K562 (cell line): ENCODE measurements around the gene PPAN. TPM values are rescaled to one million over a fixed set of nuclear protein-coding genes. Genes with fewer than 3 reads are reported as not detected.

Source experiments
- EP300 ChIP-seq: IDR thresholded peaks from 2 replicates; pipeline ENCODE4 v1.6.1; 2012; ENCODE audit warnings: low read length, improper control_type of control experiment
- POLR2B ChIP-seq: fragments of 450-650 bp; IDR thresholded peaks from 2 replicates; pipeline ENCODE4 v1.6.1; 2018; ENCODE audit warnings: low read depth; ENCODE audit not compliant: partially characterized antibody
- TAL1 ChIP-seq: fragments of 450-650 bp; IDR thresholded peaks from 2 replicates; pipeline ENCODE4 v1.6.1; 2016; ENCODE audit warnings: mild to moderate bottlenecking
- TEAD1 ChIP-seq, 2 experiments: fragments of 450-650 bp in 1 of 2; sonication (generic) in 1 of 2; formaldehyde crosslinking; IDR thresholded peaks; 2 replicates each; pipeline versions ENCODE4 v1.4.0 to v1.8.0; 2020 to 2022; ENCODE audit warnings: mild to moderate bottlenecking in 2 of 2, missing genetic modification reagents in 1 of 2
- ZNF140 ChIP-seq: fragments of 250-450 bp; sonication (Bioruptor Pico); IDR thresholded peaks from 2 replicates; pipeline ENCODE4 v1.8.0; 2021; ENCODE audit warnings: moderate library complexity, mild to moderate bottlenecking, inconsistent platforms
- ZNF77 ChIP-seq: fragments of 250-450 bp; sonication (Bioruptor Pico); IDR thresholded peaks from 2 replicates; pipeline ENCODE4 v1.5.0; 2020
- polyA plus RNA-seq, 8 experiments: library from polyadenylated mRNA; depleted of rRNA in 4 of 8; stranded (reverse) in 5 of 8; unstranded in 3 of 8; fragments of >200 nt; fragmentation: Nextera tagmentation in 2 of 8; fragmentation: Illumina TruSeq in 1 of 8; extraction: Ambion mirVana in 2 of 8; extraction: Trizol in 1 of 8; gene quantifications; 2 replicates each; pipeline versions ENCODE4 v1.2.1 to v1.2.3, GENCODE V29; 2011 to 2014; ENCODE audit warnings: inconsistent platforms in 1 of 8, missing spikeins in 1 of 8
- total RNA-seq, 7 experiments: library from RNA; depleted of rRNA in 6 of 7; stranded (reverse); fragments of >200 nt in 6 of 7; fragmentation: Illumina TruSeq in 2 of 7; extraction: Trizol in 2 of 7; gene quantifications; 2 replicates each; pipeline versions ENCODE4 v1.2.1 to v1.2.3, GENCODE V29; 2011 to 2021; ENCODE audit warnings: low replicate concordance in 1 of 7
- TF ChIP-seq, protein P1 (sequence below), 2 experiments: fragments of 450-650 bp; IDR thresholded peaks; 2 replicates each; pipeline ENCODE4 v1.6.1; 2016; ENCODE audit warnings: mild to moderate bottlenecking in 2 of 2, borderline replicate concordance in 1 of 2, low read depth in 1 of 2, moderate library complexity in 1 of 2
- TF ChIP-seq, protein P2 (sequence below): sonication (generic); formaldehyde crosslinking; IDR thresholded peaks from 2 replicates; pipeline ENCODE4 v1.8.0; 2022; ENCODE audit warnings: mild to moderate bottlenecking, low read depth, missing genetic modification reagents
- TF ChIP-seq, protein P3 (sequence below), 3 experiments: IDR thresholded peaks in 2 of 3; conservative IDR thresholded peaks in 1 of 3; 2 replicates each; pipeline ENCODE4 v1.5.1; 2011 to 2012; ENCODE audit warnings: low read length in 3 of 3, mild to moderate bottlenecking in 3 of 3, control low read depth in 2 of 3, improper control_type of control experiment in 1 of 3, inconsistent platforms in 1 of 3, low read depth in 1 of 3, mixed read lengths in 1 of 3, moderate library complexity in 1 of 3; ENCODE audit not compliant: insufficient read depth in 2 of 3
- TF ChIP-seq, protein P4 (sequence below): fragments of 450-650 bp; IDR thresholded peaks from 2 replicates; pipeline ENCODE4 v1.6.1; 2016; ENCODE audit warnings: missing biosample characterization, missing genetic modification characterization

Gene PPAN
- total and polyA plus RNA-seq, 9 of the 15 experiments (the other 6 are each of a cell fraction or from before 2014, with no cell fraction given) = 2.2 to 129 (median 59.1) TPM

DNA sequence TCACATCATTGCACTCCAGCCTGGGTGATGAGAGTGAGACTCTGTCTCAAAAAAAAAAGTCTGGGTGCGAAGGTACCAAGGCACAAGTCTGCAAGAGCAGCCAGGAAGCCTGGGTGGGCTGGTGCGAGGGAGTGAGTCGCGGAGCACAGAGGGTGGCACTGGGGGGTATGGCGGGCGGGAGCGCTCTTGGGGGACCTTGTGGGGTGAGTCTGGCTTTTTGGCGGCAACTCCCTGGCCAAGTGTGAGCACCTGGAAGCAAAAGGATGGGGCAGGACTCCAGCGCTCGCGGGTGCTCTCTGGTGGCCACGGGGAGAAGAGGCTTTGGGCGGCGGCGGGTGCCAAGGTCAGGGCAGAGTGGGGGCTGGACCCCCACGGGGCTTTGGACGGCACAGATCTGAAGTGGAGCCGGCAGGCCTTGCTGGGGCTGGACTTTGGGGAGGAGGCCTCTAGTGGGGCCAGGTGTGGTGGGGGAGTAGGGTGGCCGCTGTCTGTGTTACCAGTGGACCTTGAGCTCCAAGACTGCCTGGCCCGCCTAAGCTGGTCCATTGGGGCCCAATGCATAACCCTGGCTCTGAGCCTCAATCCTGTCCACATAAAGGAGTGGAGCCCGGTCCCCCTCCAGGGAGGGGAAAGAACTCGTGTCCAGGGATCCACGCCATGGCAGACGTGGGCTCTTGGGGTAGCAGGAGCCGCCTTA lies 6.9 kb downstream of the PPAN start (continued):
- TF ChIP-seq, protein P1, sequence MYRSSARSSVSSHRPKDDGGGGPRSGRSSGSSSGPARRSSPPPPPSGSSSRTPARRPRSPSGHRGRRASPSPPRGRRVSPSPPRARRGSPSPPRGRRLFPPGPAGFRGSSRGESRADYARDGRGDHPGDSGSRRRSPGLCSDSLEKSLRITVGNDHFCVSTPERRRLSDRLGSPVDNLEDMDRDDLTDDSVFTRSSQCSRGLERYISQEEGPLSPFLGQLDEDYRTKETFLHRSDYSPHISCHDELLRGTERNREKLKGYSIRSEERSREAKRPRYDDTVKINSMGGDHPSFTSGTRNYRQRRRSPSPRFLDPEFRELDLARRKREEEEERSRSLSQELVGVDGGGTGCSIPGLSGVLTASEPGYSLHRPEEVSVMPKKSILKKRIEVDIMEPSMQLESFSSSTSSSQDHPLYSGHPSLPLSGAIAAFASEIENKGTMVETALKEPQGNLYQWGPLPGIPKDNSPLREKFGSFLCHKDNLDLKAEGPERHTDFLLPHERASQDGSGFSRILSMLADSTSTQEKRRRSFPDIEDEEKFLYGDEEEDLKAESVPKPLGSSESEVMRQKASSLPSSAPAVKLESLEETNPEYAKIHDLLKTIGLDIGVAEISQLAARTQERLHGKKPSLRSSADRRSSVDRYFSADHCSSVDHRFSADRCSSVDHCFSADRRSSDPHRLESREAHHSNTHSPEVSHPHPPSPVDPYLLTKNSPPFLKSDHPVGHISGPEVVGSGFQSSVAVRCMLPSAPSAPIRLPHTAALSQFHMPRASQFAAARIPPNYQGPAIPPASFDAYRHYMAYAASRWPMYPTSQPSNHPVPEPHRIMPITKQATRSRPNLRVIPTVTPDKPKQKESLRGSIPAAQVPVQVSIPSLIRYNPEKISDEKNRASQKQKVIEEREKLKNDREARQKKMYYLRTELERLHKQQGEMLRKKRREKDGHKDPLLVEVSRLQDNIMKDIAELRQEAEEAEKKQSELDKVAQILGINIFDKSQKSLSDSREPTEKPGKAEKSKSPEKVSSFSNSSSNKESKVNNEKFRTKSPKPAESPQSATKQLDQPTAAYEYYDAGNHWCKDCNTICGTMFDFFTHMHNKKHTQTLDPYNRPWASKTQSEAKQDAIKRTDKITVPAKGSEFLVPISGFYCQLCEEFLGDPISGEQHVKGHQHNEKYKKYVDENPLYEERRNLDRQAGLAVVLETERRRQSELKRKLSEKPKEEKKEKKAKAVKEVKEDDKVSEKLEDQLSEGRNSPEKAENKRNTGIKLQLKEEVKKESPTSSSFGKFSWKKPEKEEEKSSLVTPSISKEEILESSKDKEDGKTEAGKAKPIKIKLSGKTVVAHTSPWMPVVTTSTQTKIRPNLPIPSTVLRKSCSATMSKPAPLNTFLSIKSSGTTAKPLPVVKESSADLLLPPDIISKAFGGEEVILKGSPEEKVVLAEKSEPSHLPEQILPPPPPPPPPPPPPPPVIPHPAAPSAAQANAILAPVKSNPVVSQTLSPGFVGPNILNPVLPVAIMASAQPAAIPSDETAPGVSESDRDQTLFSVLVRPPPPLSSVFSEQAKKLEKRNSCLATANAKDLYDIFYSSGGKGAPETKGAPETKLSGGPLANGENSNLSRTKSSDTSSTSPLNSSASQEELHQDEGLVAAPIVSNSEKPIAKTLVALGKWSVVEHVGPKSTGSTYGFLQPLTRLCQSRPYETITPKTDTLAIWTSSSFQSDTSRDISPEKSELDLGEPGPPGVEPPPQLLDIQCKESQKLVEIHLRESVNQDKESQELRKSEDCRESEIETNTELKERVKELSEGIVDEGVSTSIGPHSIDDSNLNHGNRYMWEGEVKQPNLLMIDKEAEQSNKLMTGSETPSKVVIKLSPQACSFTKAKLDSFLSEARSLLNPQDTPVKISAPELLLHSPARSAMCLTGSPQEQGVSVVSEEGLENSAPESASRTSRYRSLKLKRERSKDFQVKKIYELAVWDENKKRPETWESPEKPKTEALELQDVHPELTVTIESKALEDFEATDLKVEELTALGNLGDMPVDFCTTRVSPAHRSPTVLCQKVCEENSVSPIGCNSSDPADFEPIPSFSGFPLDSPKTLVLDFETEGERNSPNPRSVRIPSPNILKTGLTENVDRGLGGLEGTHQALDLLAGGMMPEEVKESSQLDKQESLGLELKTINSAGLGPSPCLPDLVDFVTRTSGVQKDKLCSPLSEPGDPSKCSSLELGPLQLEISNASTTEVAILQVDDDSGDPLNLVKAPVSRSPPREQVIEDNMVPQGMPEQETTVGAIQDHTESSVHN (IDR thresholded peaks at IDR 0.05; ENCODE audit: borderline replicate concordance in 1 of 2, low read depth in 1 of 2) = no peak
- TF ChIP-seq ZNF77 (CRISPR knock-in tag) = no peak
- TF ChIP-seq POLR2B = peak; percentile 43
- TF ChIP-seq, protein P2, sequence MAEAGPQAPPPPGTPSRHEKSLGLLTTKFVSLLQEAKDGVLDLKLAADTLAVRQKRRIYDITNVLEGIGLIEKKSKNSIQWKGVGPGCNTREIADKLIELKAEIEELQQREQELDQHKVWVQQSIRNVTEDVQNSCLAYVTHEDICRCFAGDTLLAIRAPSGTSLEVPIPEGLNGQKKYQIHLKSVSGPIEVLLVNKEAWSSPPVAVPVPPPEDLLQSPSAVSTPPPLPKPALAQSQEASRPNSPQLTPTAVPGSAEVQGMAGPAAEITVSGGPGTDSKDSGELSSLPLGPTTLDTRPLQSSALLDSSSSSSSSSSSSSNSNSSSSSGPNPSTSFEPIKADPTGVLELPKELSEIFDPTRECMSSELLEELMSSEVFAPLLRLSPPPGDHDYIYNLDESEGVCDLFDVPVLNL (CRISPR knock-in tag) = no peak
- 0 out of 4 replicates have a peak, but pooled peaks of 1 of the 2 experiments have one; percentile 37 for TF ChIP-seq TEAD1 (CRISPR knock-in tag; IDR thresholded peaks at IDR 0.05)
- no peak for TF ChIP-seq TAL1
- TF ChIP-seq, protein P3, sequence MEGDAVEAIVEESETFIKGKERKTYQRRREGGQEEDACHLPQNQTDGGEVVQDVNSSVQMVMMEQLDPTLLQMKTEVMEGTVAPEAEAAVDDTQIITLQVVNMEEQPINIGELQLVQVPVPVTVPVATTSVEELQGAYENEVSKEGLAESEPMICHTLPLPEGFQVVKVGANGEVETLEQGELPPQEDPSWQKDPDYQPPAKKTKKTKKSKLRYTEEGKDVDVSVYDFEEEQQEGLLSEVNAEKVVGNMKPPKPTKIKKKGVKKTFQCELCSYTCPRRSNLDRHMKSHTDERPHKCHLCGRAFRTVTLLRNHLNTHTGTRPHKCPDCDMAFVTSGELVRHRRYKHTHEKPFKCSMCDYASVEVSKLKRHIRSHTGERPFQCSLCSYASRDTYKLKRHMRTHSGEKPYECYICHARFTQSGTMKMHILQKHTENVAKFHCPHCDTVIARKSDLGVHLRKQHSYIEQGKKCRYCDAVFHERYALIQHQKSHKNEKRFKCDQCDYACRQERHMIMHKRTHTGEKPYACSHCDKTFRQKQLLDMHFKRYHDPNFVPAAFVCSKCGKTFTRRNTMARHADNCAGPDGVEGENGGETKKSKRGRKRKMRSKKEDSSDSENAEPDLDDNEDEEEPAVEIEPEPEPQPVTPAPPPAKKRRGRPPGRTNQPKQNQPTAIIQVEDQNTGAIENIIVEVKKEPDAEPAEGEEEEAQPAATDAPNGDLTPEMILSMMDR (IDR thresholded peaks at IDR 0.05 in 2 of 3, conservative IDR thresholded peaks at IDR 0.05 in 1 of 3; ENCODE audit: insufficient read depth in 2 of 3, low read depth in 1 of 3, low read length in 3 of 3) = peak; percentile 73 to 82 (median 77)
- TF ChIP-seq, protein P4, sequence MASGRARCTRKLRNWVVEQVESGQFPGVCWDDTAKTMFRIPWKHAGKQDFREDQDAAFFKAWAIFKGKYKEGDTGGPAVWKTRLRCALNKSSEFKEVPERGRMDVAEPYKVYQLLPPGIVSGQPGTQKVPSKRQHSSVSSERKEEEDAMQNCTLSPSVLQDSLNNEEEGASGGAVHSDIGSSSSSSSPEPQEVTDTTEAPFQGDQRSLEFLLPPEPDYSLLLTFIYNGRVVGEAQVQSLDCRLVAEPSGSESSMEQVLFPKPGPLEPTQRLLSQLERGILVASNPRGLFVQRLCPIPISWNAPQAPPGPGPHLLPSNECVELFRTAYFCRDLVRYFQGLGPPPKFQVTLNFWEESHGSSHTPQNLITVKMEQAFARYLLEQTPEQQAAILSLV (tag) = no peak
- TF ChIP-seq ZNF140 (CRISPR knock-in tag) = no peak
- TF ChIP-seq EP300 = no peak
